ENCODE results near the gene RFC4. TPM values are rescaled to one million over a fixed set of nuclear protein-coding genes. Genes with fewer than 3 reads are reported as not detected.
"Not testable (repeated sequence)": the region's sequence is repeated elsewhere in the genome, so short reads cannot be mapped to it uniquely, and the experiment has no call there.

The RFC4 gene
- total RNA-seq, 1 experiment from 2014 or later, result 33.2 TPM

DNA sequence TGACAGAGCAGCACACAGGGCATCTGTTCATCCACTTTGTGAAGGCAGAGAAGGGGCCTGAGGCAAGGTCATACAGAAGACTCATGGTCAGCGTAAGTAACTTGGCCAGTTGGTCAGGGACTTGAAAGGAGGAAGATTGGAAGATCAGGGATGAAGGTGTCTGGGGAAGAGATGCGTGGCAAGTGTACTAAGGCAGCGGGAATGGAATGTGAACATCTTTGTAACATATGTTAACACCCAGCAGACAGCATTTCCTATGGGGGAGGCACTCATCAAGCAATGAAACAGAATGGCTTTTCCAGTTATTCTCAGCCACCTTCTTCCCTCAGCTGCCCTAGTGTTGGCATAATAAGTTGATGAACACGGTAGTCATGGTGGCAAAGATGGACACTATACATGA is 7.8 kb upstream of the RFC4 start:
- no peaks in the 10 kb centered on the region for H3K4me1 Mint-ChIP-seq (ENCODE audit: insufficient read depth, unreplicated experiment)
- intact Hi-C loops (cut with micrococcal nuclease), result no loop called here
- no TSS peak for BruUV-seq (replicated peaks)
- H3K36me3 Mint-ChIP-seq (ENCODE audit: insufficient read depth, unreplicated experiment), result no peaks in the 10 kb centered on the region
- DNase-seq (ENCODE audit: unreplicated experiment), result no peak
- H3K9me3 Mint-ChIP-seq (ENCODE audit: unreplicated experiment), result no peaks in the 10 kb centered on the region
- TF ChIP-seq, protein P1, sequence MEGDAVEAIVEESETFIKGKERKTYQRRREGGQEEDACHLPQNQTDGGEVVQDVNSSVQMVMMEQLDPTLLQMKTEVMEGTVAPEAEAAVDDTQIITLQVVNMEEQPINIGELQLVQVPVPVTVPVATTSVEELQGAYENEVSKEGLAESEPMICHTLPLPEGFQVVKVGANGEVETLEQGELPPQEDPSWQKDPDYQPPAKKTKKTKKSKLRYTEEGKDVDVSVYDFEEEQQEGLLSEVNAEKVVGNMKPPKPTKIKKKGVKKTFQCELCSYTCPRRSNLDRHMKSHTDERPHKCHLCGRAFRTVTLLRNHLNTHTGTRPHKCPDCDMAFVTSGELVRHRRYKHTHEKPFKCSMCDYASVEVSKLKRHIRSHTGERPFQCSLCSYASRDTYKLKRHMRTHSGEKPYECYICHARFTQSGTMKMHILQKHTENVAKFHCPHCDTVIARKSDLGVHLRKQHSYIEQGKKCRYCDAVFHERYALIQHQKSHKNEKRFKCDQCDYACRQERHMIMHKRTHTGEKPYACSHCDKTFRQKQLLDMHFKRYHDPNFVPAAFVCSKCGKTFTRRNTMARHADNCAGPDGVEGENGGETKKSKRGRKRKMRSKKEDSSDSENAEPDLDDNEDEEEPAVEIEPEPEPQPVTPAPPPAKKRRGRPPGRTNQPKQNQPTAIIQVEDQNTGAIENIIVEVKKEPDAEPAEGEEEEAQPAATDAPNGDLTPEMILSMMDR (IDR thresholded peaks at IDR 0.05; ENCODE audit: unreplicated experiment), result no peak
- no peaks in the 10 kb centered on the region for H3K27me3 Mint-ChIP-seq (ENCODE audit: insufficient read depth, unreplicated experiment)
- no peak overlapping the region for H3K27ac Mint-ChIP-seq (ENCODE audit: low read depth, unreplicated experiment)
- CTCF ChIA-PET, result no interaction called here
- POLR2A ChIA-PET, result interaction anchor here (0.5 kb wide), 1 partner anchor 52 kb away, joined by 3 read pairs; no protein-coding TSS in a partner anchor
- no peak overlapping the region for H3K4me3 Mint-ChIP-seq (ENCODE audit: unreplicated experiment)

DNA sequence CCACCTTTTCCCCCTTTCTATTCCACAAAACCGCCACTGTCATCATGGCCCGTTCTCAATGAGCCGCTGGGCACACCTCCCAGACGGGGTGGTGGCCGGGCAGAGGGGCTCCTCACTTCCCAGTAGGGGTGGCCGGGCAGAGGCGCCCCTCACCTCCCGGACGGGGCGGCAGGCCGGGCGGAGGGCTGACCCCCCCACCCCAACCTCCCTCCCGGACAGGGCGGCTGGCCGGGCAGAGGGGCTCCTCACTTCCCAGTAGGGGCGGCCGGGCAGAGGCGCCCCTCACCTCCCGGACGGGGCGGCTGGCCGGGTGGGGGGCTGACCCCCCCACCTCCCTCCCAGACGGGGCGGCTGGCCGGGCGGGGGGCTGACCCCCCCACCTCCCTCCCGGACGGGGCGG is 5.0 kb upstream of the RFC4 start:
- H3K4me1 Mint-ChIP-seq (ENCODE audit: insufficient read depth, unreplicated experiment); H3K4me3 Mint-ChIP-seq (ENCODE audit: unreplicated experiment); POLR2A ChIA-PET; H3K9me3 Mint-ChIP-seq (ENCODE audit: unreplicated experiment); intact Hi-C loops (cut with micrococcal nuclease); H3K27me3 Mint-ChIP-seq (ENCODE audit: insufficient read depth, unreplicated experiment); H3K36me3 Mint-ChIP-seq (ENCODE audit: insufficient read depth, unreplicated experiment); CTCF ChIA-PET; H3K27ac Mint-ChIP-seq (ENCODE audit: low read depth, unreplicated experiment); DNase-seq (ENCODE audit: unreplicated experiment); BruUV-seq (replicated peaks): not testable (repeated sequence)

DNA sequence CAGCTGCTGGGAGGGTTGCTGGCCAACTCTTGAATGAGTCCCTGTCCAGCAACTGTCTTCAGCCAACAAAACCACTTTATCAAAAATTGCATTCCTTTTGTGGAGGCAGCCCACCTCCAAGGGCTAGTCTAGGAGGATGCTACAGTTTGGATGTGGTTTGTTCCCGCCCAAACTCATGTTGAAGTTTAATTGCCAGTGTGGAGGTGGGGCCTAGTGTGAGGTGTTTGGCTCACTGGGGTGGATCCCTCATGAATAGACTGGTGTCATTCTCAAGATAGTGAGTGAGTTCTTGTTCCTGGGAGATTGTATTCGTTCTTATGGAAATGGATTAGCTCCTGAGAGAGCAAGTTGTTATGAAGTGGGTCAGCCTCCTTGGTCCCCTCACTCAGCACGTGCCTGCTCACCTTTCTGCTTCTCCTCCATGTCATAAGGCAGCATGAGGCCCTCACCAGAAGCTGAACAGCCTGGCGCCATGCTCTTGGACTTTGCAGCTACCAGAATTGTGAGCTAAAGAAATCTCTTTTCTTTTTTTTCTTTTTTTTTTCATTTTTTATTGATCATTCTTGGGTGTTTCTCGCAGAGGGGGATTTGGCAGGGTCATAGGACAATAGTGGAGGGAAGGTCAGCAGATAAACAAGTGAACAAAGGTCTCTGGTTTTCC is 4.2 kb upstream of the RFC4 start:
- BruUV-seq (replicated peaks), result no TSS peak
- Mint-ChIP-seq H3K36me3 (ENCODE audit: insufficient read depth, unreplicated experiment) (no peaks in the 10 kb centered on the region), H3K9me3 (ENCODE audit: unreplicated experiment) (no peaks in the 10 kb centered on the region), H3K27me3 (ENCODE audit: insufficient read depth, unreplicated experiment) (no peaks in the 10 kb centered on the region), H3K4me1 (ENCODE audit: insufficient read depth, unreplicated experiment) (peaks cover 6% of the 10 kb centered on the region), H3K27ac (ENCODE audit: low read depth, unreplicated experiment) (no peak overlapping the region), H3K4me3 (ENCODE audit: unreplicated experiment) (no peak overlapping the region)
- intact Hi-C loops (cut with micrococcal nuclease), result no loop called here
- ChIA-PET CTCF (no interaction called here), POLR2A (interaction anchor here (1.2 kb wide), 1 partner anchor 12 kb away, joined by 4 read pairs; no protein-coding TSS in a partner anchor)
- TF ChIP-seq, protein P1 (IDR thresholded peaks at IDR 0.05; ENCODE audit: unreplicated experiment), result no peak
- no peak for DNase-seq (ENCODE audit: unreplicated experiment)

DNA sequence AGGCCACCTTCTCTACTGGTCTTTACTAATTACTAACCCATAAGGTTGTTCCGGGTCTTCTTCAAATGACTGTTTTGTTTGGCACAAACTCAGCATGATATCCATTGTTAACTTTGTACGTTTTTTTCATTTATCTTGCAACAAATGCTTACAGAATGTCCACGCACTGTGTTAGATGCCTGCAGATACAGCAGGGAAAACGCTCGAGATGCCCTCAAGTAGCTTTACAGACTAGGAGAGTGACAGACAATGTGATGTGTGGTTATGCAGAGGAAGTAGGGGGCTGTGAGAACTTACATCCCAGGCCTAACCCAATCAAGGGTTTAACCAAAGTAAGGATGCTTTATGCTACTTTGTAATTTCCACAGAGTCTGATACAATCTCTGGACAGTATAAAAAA is 949 bp upstream of the RFC4 start:
- ChIA-PET CTCF (interaction anchor here (0.5 to 4.0 kb wide), 4 partner anchors 15 to 266 kb away, joined by 3 to 15 read pairs (median 4); no protein-coding TSS in a partner anchor), POLR2A (interaction anchor here (0.7 to 7.3 kb wide), 11 partner anchors 9 to 1149 kb away, joined by 3 to 102 read pairs (median 4); partner anchors contain the start of genes DNAJB11, EIF4A2 and TBCCD1)
- intact Hi-C loops (cut with micrococcal nuclease), result loop anchor here (2.0 kb wide), 1 partner anchor 22 kb away; no protein-coding TSS in a partner anchor

DNA sequence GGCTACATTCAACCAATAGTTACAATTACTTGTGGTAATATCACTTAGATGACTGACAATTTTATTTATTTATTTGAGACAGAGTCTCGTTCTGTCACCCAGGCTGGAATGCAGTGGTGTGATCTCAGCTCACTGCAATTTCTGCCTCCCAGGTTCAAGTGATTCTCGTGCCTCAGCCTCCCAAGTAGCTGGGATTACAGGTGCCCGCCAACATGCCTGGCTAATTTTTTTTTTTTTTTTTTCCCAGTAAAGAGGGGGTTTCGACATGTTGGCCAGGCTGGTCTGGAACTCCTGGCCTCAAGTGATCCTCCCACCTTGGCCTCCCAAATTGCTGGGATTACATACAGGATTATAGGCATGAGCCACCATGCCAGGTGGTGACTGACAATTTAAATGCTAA is 2.8 kb downstream of the RFC4 start:
- POLR2A ChIA-PET, result interaction anchor here (2.0 to 7.3 kb wide), 2 partner anchors 11 to 21 kb away, joined by 8 to 102 read pairs; partner anchors contain the start of gene EIF4A2
- CTCF ChIA-PET, result interaction anchor here (2.8 kb wide), 1 partner anchor 18 kb away, joined by 9 read pairs; no protein-coding TSS in a partner anchor
- H3K4me3 Mint-ChIP-seq (ENCODE audit: unreplicated experiment); H3K27me3 Mint-ChIP-seq (ENCODE audit: insufficient read depth, unreplicated experiment); BruUV-seq (replicated peaks); DNase-seq (ENCODE audit: unreplicated experiment); H3K27ac Mint-ChIP-seq (ENCODE audit: low read depth, unreplicated experiment); H3K9me3 Mint-ChIP-seq (ENCODE audit: unreplicated experiment); intact Hi-C loops (cut with micrococcal nuclease); H3K4me1 Mint-ChIP-seq (ENCODE audit: insufficient read depth, unreplicated experiment): not testable (repeated sequence)
- H3K36me3 Mint-ChIP-seq (ENCODE audit: insufficient read depth, unreplicated experiment), result peaks cover 33% of the 10 kb centered on the region

More for the DNA sequence above, 949 bp upstream of the RFC4 start:
- Mint-ChIP-seq H3K9me3 (ENCODE audit: unreplicated experiment) (no peaks in the 10 kb centered on the region), H3K4me1 (ENCODE audit: insufficient read depth, unreplicated experiment) (peaks cover 6% of the 10 kb centered on the region), H3K27ac (ENCODE audit: low read depth, unreplicated experiment) (peak overlapping the region; percentile 83), H3K4me3 (ENCODE audit: unreplicated experiment) (peak overlapping the region; percentile 79), H3K27me3 (ENCODE audit: insufficient read depth, unreplicated experiment) (no peaks in the 10 kb centered on the region), H3K36me3 (ENCODE audit: insufficient read depth, unreplicated experiment) (peaks cover 12% of the 10 kb centered on the region)
- DNase-seq (ENCODE audit: unreplicated experiment), result no peak
- TF ChIP-seq, protein P1 (IDR thresholded peaks at IDR 0.05; ENCODE audit: unreplicated experiment), result no peak
- no TSS peak for BruUV-seq (replicated peaks)

Data from MCF 10A (cell line).